ENCODE data around the gene CHSY3.

- TF ChIP-seq CTCF (IDR thresholded peaks at IDR 0.05 in 4 of 5, conservative IDR thresholded peaks at IDR 0.05 in 1 of 5) (no peak), POLR2A (IDR thresholded peaks at IDR 0.05) (no peak)
Measured at GRCh38 chr5:129912601-129913255, 8.5 kb downstream of the CHSY3 start.

All from gastrocnemius medialis (tissue), 4 donors.